GM19035 (cell line): ENCODE data around the gene RNASE7.
"Not testable (repeated sequence)": the region's sequence is repeated elsewhere in the genome, so short reads cannot be mapped to it uniquely, and the experiment has no call there.

Experiments used
- ATAC-seq: cut with Tn5 transposase; IDR thresholded peaks from one replicate; pipeline ENCODE4 v1.9.1; 2021; ENCODE audit not compliant: unreplicated experiment

RNASE7 gene

GRCh38 chr14:21041676-21042433 is at the start of gene RNASE7:
TSS of gene RNASE7 (plus strand) at chr14:21042362. CDS start at chr14:21042993, 631 bp downstream.
- ATAC-seq = no peak

GRCh38 chr14:20996521-20996920 is 45.6 kb upstream of the RNASE7 start:
- no peak for ATAC-seq

- no peak for ATAC-seq
Measured at GRCh38 chr14:20997115-20997514, 45.0 kb upstream of the RNASE7 start.

- no peak for ATAC-seq
Measured at GRCh38 chr14:20997564-20997963, 44.6 kb upstream of the RNASE7 start.

GRCh38 chr14:20998139-20998538 is 44.0 kb upstream of the RNASE7 start:
- no peak for ATAC-seq

- ATAC-seq = no peak
Measured at GRCh38 chr14:20998674-20999366, 43.3 kb upstream of the RNASE7 start, which contains the start of gene SLC39A2. TSS of gene SLC39A2 (plus strand) at chr14:20999293. CDS start at chr14:20999447, 154 bp downstream.

GRCh38 chr14:20999591-20999990 is 42.6 kb upstream of the RNASE7 start:
- ATAC-seq = no peak

- ATAC-seq = no peak
Measured at GRCh38 chr14:21001218-21001617, 40.9 kb upstream of the RNASE7 start.

GRCh38 chr14:21003788-21004346 is 38.3 kb upstream of the RNASE7 start:
- no peak for ATAC-seq

- ATAC-seq = not testable (repeated sequence)
Measured at GRCh38 chr14:21009721-21010120, 32.4 kb upstream of the RNASE7 start.

- ATAC-seq = no peak
Measured at GRCh38 chr14:21011136-21011535, 31.0 kb upstream of the RNASE7 start.

- ATAC-seq = no peak
Measured at GRCh38 chr14:21014761-21015190, 27.4 kb upstream of the RNASE7 start.

- ATAC-seq = no peak
Measured at GRCh38 chr14:21015312-21015711, 26.9 kb upstream of the RNASE7 start.

- no peak for ATAC-seq
Measured at GRCh38 chr14:21016413-21017190, 25.6 kb upstream of the RNASE7 start.

GRCh38 chr14:21017528-21018245 is 24.5 kb upstream of the RNASE7 start:
- no peak for ATAC-seq

- no peak for ATAC-seq
Measured at GRCh38 chr14:21018286-21018685, 23.9 kb upstream of the RNASE7 start.

GRCh38 chr14:21018781-21019180 is 23.4 kb upstream of the RNASE7 start:
- ATAC-seq = no peak

GRCh38 chr14:21019366-21019765 is 22.8 kb upstream of the RNASE7 start:
- ATAC-seq = no peak

- no peak for ATAC-seq
Measured at GRCh38 chr14:21020977-21021545, 21.1 kb upstream of the RNASE7 start.

- ATAC-seq = no peak
Measured at GRCh38 chr14:21022686-21023085, 19.5 kb upstream of the RNASE7 start.
